IMR-90 (cell line): ENCODE results near the gene BMP5. TPM values are rescaled to one million over a fixed set of nuclear protein-coding genes. Genes with fewer than 3 reads are reported as not detected.

ENCODE experiments used
- ATAC-seq: fragments of 200-7000 bp; cut with Tn5 transposase; 2 replicates; pipeline ENCODE4 v1.9.1; 2020; ENCODE audit warnings: low read depth, mild to moderate bottlenecking, moderate library complexity
- BruUV-seq: library from RNA; stranded (reverse); fragments of 400-500 nt; replicated peaks from 2 replicates; lab custom pipeline; 2021; lab: Mats Ljungman, UMichigan
- CTCF ChIA-PET: fragments of 300-600 bp; formaldehyde crosslinking; extraction: SDS; loops from one replicate; lab custom pipeline; 2021; ENCODE audit warnings: antibody characterized with exemption; lab: Yijun Ruan, JAX
- POLR2A ChIA-PET: fragments of 300-600 bp; sonication (Branson Sonifier 250); formaldehyde crosslinking; loops from one replicate; lab custom pipeline; 2022; ENCODE audit warnings: antibody characterized with exemption; ENCODE audit not compliant: unreplicated experiment; lab: Charles Lee
- DNase-seq: peaks from one replicate; pipeline ENCODE4 v3.0.0; 2013
- H2AFZ ChIP-seq: replicated peaks from 2 replicates; pipeline ENCODE3; 2013; ENCODE audit warnings: low read length, mild to moderate bottlenecking; ENCODE audit not compliant: poor library complexity
- H2AK5ac ChIP-seq: 2 replicates; pipeline ENCODE4 v1.6.1; 2013; ENCODE audit warnings: low read depth, low read length, inconsistent platforms
- H2AK9ac ChIP-seq: replicated peaks from 2 replicates; pipeline ENCODE3; 2013; ENCODE audit warnings: mild to moderate bottlenecking, low read depth, low read length, moderate library complexity; ENCODE audit not compliant: poor library complexity
- H2BK120ac ChIP-seq: 2 replicates; pipeline ENCODE4 v1.6.1; 2013; ENCODE audit warnings: low read depth, low read length, inconsistent platforms
- H2BK15ac ChIP-seq: 3 replicates; pipeline ENCODE4 v1.6.1; 2013; ENCODE audit warnings: low read depth, low read length, inconsistent platforms
- H2BK20ac ChIP-seq: 2 replicates; pipeline ENCODE4 v1.6.1; 2013; ENCODE audit warnings: low read depth, mild to moderate bottlenecking, inconsistent platforms, low read length, moderate library complexity
- H2BK5ac ChIP-seq: 2 replicates; pipeline ENCODE4 v1.6.1; 2013; ENCODE audit warnings: mild to moderate bottlenecking, low read depth, low read length, inconsistent platforms; ENCODE audit not compliant: poor library complexity, severe bottlenecking
- H3K14ac ChIP-seq: replicated peaks from 2 replicates; pipeline ENCODE4 v1.6.1; 2013; ENCODE audit warnings: low read depth, low read length, inconsistent platforms
- H3K18ac ChIP-seq: 2 replicates; pipeline ENCODE4 v1.6.1; 2013; ENCODE audit warnings: low read depth, low read length, control low read depth
- H3K23ac ChIP-seq: 2 replicates; pipeline ENCODE4 v1.6.1; 2013; ENCODE audit warnings: low read depth, low read length, inconsistent platforms
- H3K27ac ChIP-seq: 2 replicates; pipeline ENCODE4 v1.5.1; 2013; ENCODE audit warnings: mild to moderate bottlenecking, control low read depth, low read length; ENCODE audit not compliant: insufficient read depth
- H3K27me3 ChIP-seq: 2 replicates; pipeline ENCODE4 v1.6.1; 2013; ENCODE audit warnings: low read length; ENCODE audit not compliant: control insufficient read depth, insufficient read depth
- H3K36me3 ChIP-seq: 2 replicates; pipeline ENCODE4 v1.6.1; 2013; ENCODE audit warnings: low read length, mixed read lengths; ENCODE audit not compliant: control insufficient read depth, insufficient read depth
- H3K4ac ChIP-seq: 2 replicates; pipeline ENCODE4 v1.6.1; 2013; ENCODE audit warnings: low read depth, low read length, inconsistent platforms
- H3K4me1 ChIP-seq: 2 replicates; pipeline ENCODE4 v1.6.1; 2013; ENCODE audit warnings: low read length, mixed read lengths; ENCODE audit not compliant: control insufficient read depth, insufficient read depth
- H3K4me2 ChIP-seq: 2 replicates; pipeline ENCODE4 v1.6.1; 2013; ENCODE audit warnings: low read depth, mild to moderate bottlenecking, control low read depth, low read length, moderate library complexity
- H3K4me3 ChIP-seq: 2 replicates; pipeline ENCODE4 v1.5.1; 2013; ENCODE audit warnings: low read depth, mild to moderate bottlenecking, control low read depth, low read length, moderate library complexity; ENCODE audit not compliant: insufficient read depth
- H3K56ac ChIP-seq: 2 replicates; pipeline ENCODE4 v1.6.1; 2013; ENCODE audit warnings: low read length, inconsistent platforms; ENCODE audit not compliant: insufficient read depth; ENCODE audit errors: extremely low read depth
- H3K79me1 ChIP-seq, 2 experiments: 2 replicates each; pipeline ENCODE4 v1.6.1; 2013; ENCODE audit warnings: low read length in 2 of 2, inconsistent platforms in 1 of 2, low read depth in 1 of 2
- H3K9ac ChIP-seq: 2 replicates; pipeline ENCODE4 v1.6.1; 2013; ENCODE audit warnings: low read depth, low read length, control low read depth
- H3K9me1 ChIP-seq: 2 replicates; pipeline ENCODE4 v1.6.1; 2013; ENCODE audit warnings: low read length, inconsistent platforms; ENCODE audit not compliant: insufficient read depth
- H3K9me3 ChIP-seq: 2 replicates; pipeline ENCODE4 v1.6.1; 2013; ENCODE audit warnings: low read length; ENCODE audit not compliant: control insufficient read depth, insufficient read depth
- H4K20me1 ChIP-seq: 2 replicates; pipeline ENCODE4 v1.6.1; 2013; ENCODE audit warnings: low read length, inconsistent platforms; ENCODE audit not compliant: insufficient read depth
- H4K5ac ChIP-seq: 2 replicates; pipeline ENCODE4 v1.6.1; 2013; ENCODE audit warnings: mild to moderate bottlenecking, low read depth, low read length, control low read depth
- H4K8ac ChIP-seq, 2 experiments: 2 replicates each; pipeline ENCODE4 v1.6.1; 2013; ENCODE audit warnings: low read depth in 2 of 2, low read length in 2 of 2, control low read depth in 1 of 2, inconsistent platforms in 1 of 2
- H4K91ac ChIP-seq: 2 replicates; pipeline ENCODE4 v1.6.1; 2013; ENCODE audit warnings: low read depth, low read length, inconsistent platforms; ENCODE audit not compliant: insufficient read depth
- BHLHE40 ChIP-seq: fragments of 150-350 bp; IDR thresholded peaks from 2 replicates; pipeline ENCODE4 v1.6.1; 2016; ENCODE audit warnings: mild to moderate bottlenecking, low read depth, low read length
- CEBPB ChIP-seq: IDR thresholded peaks from 2 replicates; pipeline ENCODE4 v1.6.1; 2012; ENCODE audit warnings: low read depth, low read length, improper control_type of control experiment
- CHD1 ChIP-seq: IDR thresholded peaks from 2 replicates; pipeline ENCODE4 v1.6.1; 2012; ENCODE audit warnings: low read depth, low read length, improper control_type of control experiment
- FOS ChIP-seq: fragments of 150-350 bp; IDR thresholded peaks from 2 replicates; pipeline ENCODE4 v1.6.1; 2016; ENCODE audit warnings: low read depth, low read length
- MAFK ChIP-seq: IDR thresholded peaks from 2 replicates; pipeline ENCODE4 v1.6.1; 2012; ENCODE audit warnings: low read depth, low read length, improper control_type of control experiment
- MAZ ChIP-seq: IDR thresholded peaks from 2 replicates; pipeline ENCODE4 v1.6.1; 2012; ENCODE audit warnings: low read depth, mild to moderate bottlenecking, low read length, improper control_type of control experiment, moderate library complexity, borderline replicate concordance
- MXI1 ChIP-seq: IDR thresholded peaks from 2 replicates; pipeline ENCODE4 v1.6.1; 2012; ENCODE audit warnings: low read depth, mild to moderate bottlenecking, low read length, moderate library complexity, borderline replicate concordance
- NFE2L2 ChIP-seq: fragments of 150-350 bp; IDR thresholded peaks from 2 replicates; pipeline ENCODE4 v1.6.1; 2016; ENCODE audit warnings: low read depth, mild to moderate bottlenecking, low read length
- POLR2A ChIP-seq: IDR thresholded peaks from 2 replicates; pipeline ENCODE4 v1.6.1; 2012; ENCODE audit warnings: mild to moderate bottlenecking, low read depth, low read length
- RAD21 ChIP-seq: IDR thresholded peaks from 2 replicates; pipeline ENCODE4 v1.6.1; 2012; ENCODE audit warnings: low read length, improper control_type of control experiment
- RCOR1 ChIP-seq: IDR thresholded peaks from 2 replicates; pipeline ENCODE4 v1.6.1; 2012; ENCODE audit warnings: mild to moderate bottlenecking, low read length, improper control_type of control experiment; ENCODE audit not compliant: insufficient replicate concordance
- RFX5 ChIP-seq: IDR thresholded peaks from 2 replicates; pipeline ENCODE4 v1.8.0; 2012; ENCODE audit warnings: low read depth, mild to moderate bottlenecking, low read length, moderate library complexity
- SMC3 ChIP-seq: fragments of 150-350 bp; IDR thresholded peaks from 2 replicates; pipeline ENCODE4 v1.6.1; 2016; ENCODE audit warnings: low read depth, mild to moderate bottlenecking, antibody characterized with exemption, low read length, moderate library complexity
- dilution Hi-C: fragments of 300-500 bp; cut with HindIII; formaldehyde crosslinking; loops from one replicate; pipeline ENCODE4 v1.14.3; 2018; ENCODE audit warnings: low sequenced_read_pairs; ENCODE audit not compliant: unreplicated experiment
- in situ Hi-C: fragments of 300-500 bp; cut with MboI; formaldehyde crosslinking; loops from 3 replicates; pipeline ENCODE4 v1.14.3; 2019; ENCODE audit warnings: low sequenced_read_pairs, inconsistent platforms, mixed read lengths
- intact Hi-C: fragments of 100-400 bp; cut with micrococcal nuclease; formaldehyde crosslinking; loops from 2 replicates; pipeline ENCODE4 v1.10.0; 2022
- polyA plus RNA-seq, 3 experiments: library from polyadenylated mRNA; depleted of rRNA; stranded (reverse); fragments of >200 nt; gene quantifications; 2 replicates each; pipeline ENCODE4 v1.2.3, GENCODE V29; 2012; ENCODE audit warnings: low replicate concordance in 1 of 3
- total RNA-seq: library from RNA; depleted of rRNA; stranded (reverse); fragments of >200 nt; gene quantifications from 2 replicates; pipeline ENCODE4 v1.2.3, GENCODE V29; 2012
- TF ChIP-seq, protein P1 (sequence below): conservative IDR thresholded peaks from 2 replicates; pipeline ENCODE4 v1.5.1; 2012; ENCODE audit warnings: mild to moderate bottlenecking, low read depth, low read length, improper control_type of control experiment
- TF ChIP-seq, protein P2 (sequence below): fragments of 150-350 bp; IDR thresholded peaks from 2 replicates; pipeline ENCODE4 v1.6.1; 2017; ENCODE audit warnings: mild to moderate bottlenecking, antibody characterized with exemption, low read length, low read depth
- TF ChIP-seq, protein P3 (sequence below): fragments of 150-350 bp; IDR thresholded peaks from 2 replicates; pipeline ENCODE4 v1.6.1; 2016; ENCODE audit warnings: low read depth, mild to moderate bottlenecking, low read length, moderate library complexity, borderline replicate concordance

The BMP5 gene
- total and polyA plus RNA-seq, 2 of the 4 experiments (the other 2 are of a cell fraction) = under 0.01 to 0.02 TPM

DNA sequence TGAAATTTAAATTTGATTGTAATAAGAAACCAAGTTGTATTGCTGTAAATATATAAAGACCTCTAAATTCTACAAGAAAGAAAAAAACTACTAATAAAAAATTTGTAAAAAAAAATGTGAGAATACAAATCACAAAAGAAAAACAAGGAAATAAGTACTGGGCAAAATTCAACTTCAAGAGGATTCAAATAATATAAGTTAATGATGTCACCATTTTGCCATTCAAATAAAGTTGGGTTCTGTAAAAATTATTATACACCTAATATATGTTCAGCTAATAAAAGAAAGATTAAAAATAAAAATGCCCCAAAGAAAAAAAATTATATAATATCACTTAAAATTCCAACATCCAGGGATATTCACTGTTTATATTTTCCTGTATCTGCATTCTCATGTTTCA, 47.0 kb upstream of the BMP5 start:
- H3K9me3 ChIP-seq = no peaks in the 10 kb centered on the region
- DNase-seq = no peak
- H3K9me1 ChIP-seq = peaks cover 4% of the 10 kb centered on the region
- no peak overlapping the region for H3K56ac ChIP-seq
- H3K23ac ChIP-seq = no peak overlapping the region
- H3K4ac ChIP-seq = no peak overlapping the region
- H2AK5ac ChIP-seq = no peak overlapping the region
- no peaks in the 10 kb centered on the region for H3K36me3 ChIP-seq
- TF ChIP-seq BHLHE40 (no peak), NFE2L2 (no peak), RCOR1 (no peak), RFX5 (no peak), CHD1 (no peak), RAD21 (no peak), POLR2A (no peak), MAFK (no peak), FOS (no peak), CEBPB (no peak), SMC3 (no peak), MXI1 (no peak), MAZ (no peak)
- TF ChIP-seq, protein P1, sequence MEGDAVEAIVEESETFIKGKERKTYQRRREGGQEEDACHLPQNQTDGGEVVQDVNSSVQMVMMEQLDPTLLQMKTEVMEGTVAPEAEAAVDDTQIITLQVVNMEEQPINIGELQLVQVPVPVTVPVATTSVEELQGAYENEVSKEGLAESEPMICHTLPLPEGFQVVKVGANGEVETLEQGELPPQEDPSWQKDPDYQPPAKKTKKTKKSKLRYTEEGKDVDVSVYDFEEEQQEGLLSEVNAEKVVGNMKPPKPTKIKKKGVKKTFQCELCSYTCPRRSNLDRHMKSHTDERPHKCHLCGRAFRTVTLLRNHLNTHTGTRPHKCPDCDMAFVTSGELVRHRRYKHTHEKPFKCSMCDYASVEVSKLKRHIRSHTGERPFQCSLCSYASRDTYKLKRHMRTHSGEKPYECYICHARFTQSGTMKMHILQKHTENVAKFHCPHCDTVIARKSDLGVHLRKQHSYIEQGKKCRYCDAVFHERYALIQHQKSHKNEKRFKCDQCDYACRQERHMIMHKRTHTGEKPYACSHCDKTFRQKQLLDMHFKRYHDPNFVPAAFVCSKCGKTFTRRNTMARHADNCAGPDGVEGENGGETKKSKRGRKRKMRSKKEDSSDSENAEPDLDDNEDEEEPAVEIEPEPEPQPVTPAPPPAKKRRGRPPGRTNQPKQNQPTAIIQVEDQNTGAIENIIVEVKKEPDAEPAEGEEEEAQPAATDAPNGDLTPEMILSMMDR = no peak
- TF ChIP-seq, protein P2, sequence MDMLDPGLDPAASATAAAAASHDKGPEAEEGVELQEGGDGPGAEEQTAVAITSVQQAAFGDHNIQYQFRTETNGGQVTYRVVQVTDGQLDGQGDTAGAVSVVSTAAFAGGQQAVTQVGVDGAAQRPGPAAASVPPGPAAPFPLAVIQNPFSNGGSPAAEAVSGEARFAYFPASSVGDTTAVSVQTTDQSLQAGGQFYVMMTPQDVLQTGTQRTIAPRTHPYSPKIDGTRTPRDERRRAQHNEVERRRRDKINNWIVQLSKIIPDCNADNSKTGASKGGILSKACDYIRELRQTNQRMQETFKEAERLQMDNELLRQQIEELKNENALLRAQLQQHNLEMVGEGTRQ = no peak
- TF ChIP-seq, protein P3, sequence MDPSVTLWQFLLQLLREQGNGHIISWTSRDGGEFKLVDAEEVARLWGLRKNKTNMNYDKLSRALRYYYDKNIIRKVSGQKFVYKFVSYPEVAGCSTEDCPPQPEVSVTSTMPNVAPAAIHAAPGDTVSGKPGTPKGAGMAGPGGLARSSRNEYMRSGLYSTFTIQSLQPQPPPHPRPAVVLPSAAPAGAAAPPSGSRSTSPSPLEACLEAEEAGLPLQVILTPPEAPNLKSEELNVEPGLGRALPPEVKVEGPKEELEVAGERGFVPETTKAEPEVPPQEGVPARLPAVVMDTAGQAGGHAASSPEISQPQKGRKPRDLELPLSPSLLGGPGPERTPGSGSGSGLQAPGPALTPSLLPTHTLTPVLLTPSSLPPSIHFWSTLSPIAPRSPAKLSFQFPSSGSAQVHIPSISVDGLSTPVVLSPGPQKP = no peak
- no peak overlapping the region for H3K18ac ChIP-seq
- no peaks in the 10 kb centered on the region for H3K79me1 ChIP-seq
- no peak overlapping the region for H2AK9ac ChIP-seq
- no peak overlapping the region for H3K4me2 ChIP-seq
- H3K9ac ChIP-seq = no peak overlapping the region
- dilution Hi-C loops (no loop called here), intact Hi-C loops (no loop called here), in situ Hi-C loops (no loop called here)
- H3K4me3 ChIP-seq = no peak overlapping the region
- no TSS peak for BruUV-seq
- no peak overlapping the region for H3K14ac ChIP-seq
- ChIA-PET POLR2A (no interaction called here), CTCF (no interaction called here)
- H4K8ac ChIP-seq = no peak overlapping the region
- no peak overlapping the region for H4K91ac ChIP-seq
- no peaks in the 10 kb centered on the region for H4K20me1 ChIP-seq
- ATAC-seq = no peak
- peaks cover 3% of the 10 kb centered on the region; the same call in 1 of the 2 replicates for H3K4me1 ChIP-seq
- no peak overlapping the region for H2BK120ac ChIP-seq
- no peak overlapping the region for H4K5ac ChIP-seq
- H3K27me3 ChIP-seq = no peaks in the 10 kb centered on the region
- no peak overlapping the region for H3K27ac ChIP-seq
- H2BK20ac ChIP-seq = no peak overlapping the region
- H2BK15ac ChIP-seq = no peak overlapping the region
- no peak overlapping the region for H2AFZ ChIP-seq
- no peak overlapping the region for H2BK5ac ChIP-seq
